ENCODE data around the gene FSTL3.

- TF ChIP-seq CTCF (conservative IDR thresholded peaks at IDR 0.05) (no peak), ZFX (IDR thresholded peaks at IDR 0.05) (no peak)
Observed at GRCh38 chr19:732148-733069, 56.2 kb downstream of the FSTL3 start.
